Mesendoderm (in vitro differentiated cells): Measurements from ENCODE around the gene ZFP92.

Experiments used
- DNase-seq: peaks from one replicate; pipeline ENCODE4 v3.0.0; 2013
- H2AK5ac ChIP-seq: 2 replicates; pipeline ENCODE4 v1.6.1; 2013; ENCODE audit warnings: low read length, inconsistent platforms
- H2BK120ac ChIP-seq: 2 replicates; pipeline ENCODE4 v1.6.1; 2013; ENCODE audit warnings: low read depth, mild to moderate bottlenecking, low read length, moderate library complexity, mixed read lengths
- H2BK15ac ChIP-seq: replicated peaks from 2 replicates; pipeline ENCODE4 v1.6.1; 2013; ENCODE audit warnings: low read depth, mild to moderate bottlenecking, moderate library complexity
- H2BK5ac ChIP-seq: 2 replicates; pipeline ENCODE4 v1.6.1; 2013; ENCODE audit warnings: low read length, inconsistent platforms
- H3K18ac ChIP-seq: 2 replicates; pipeline ENCODE4 v1.6.1; 2013; ENCODE audit warnings: mild to moderate bottlenecking, low read length, mixed read lengths
- H3K23ac ChIP-seq: one replicate; pipeline ENCODE4 v1.6.1; 2013; ENCODE audit warnings: low read length
- H3K27ac ChIP-seq: 2 replicates; pipeline ENCODE4 v1.5.1; 2013; ENCODE audit warnings: low read depth, mild to moderate bottlenecking, inconsistent platforms, low read length, moderate library complexity
- H3K27me3 ChIP-seq: 2 replicates; pipeline ENCODE4 v1.6.1; 2013; ENCODE audit warnings: low read length, control low read depth, mild to moderate bottlenecking, inconsistent platforms; ENCODE audit not compliant: insufficient read depth, poor library complexity
- H3K36me3 ChIP-seq: 2 replicates; pipeline ENCODE4 v1.6.1; 2013; ENCODE audit warnings: low read length, inconsistent platforms; ENCODE audit not compliant: control insufficient read depth, insufficient read depth
- H3K4ac ChIP-seq: one replicate; pipeline ENCODE4 v1.6.1; 2013; ENCODE audit warnings: low read depth, mild to moderate bottlenecking, low read length, moderate library complexity
- H3K4me1 ChIP-seq: 2 replicates; pipeline ENCODE4 v1.6.1; 2013; ENCODE audit warnings: low read depth, low read length, inconsistent platforms; ENCODE audit not compliant: control insufficient read depth
- H3K4me2 ChIP-seq: 2 replicates; pipeline ENCODE4 v1.6.1; 2013; ENCODE audit warnings: low read length
- H3K4me3 ChIP-seq: 2 replicates; pipeline ENCODE4 v1.5.1; 2013; ENCODE audit warnings: mild to moderate bottlenecking, low read length
- H3K56ac ChIP-seq: one replicate; pipeline ENCODE4 v1.6.1; 2013; ENCODE audit warnings: low read length
- H3K79me1 ChIP-seq: 2 replicates; pipeline ENCODE4 v1.6.1; 2013; ENCODE audit warnings: low read length, inconsistent platforms
- H3K79me2 ChIP-seq: 2 replicates; pipeline ENCODE4 v1.6.1; 2013; ENCODE audit warnings: mild to moderate bottlenecking, low read length; ENCODE audit not compliant: control insufficient read depth, insufficient read depth
- H3K9ac ChIP-seq: 2 replicates; pipeline ENCODE4 v1.6.1; 2013; ENCODE audit warnings: low read length, inconsistent platforms
- H4K5ac ChIP-seq: one replicate; pipeline ENCODE4 v1.6.1; 2013; ENCODE audit warnings: low read length
- H4K8ac ChIP-seq: one replicate; pipeline ENCODE4 v1.6.1; 2013; ENCODE audit warnings: low read depth, mild to moderate bottlenecking, control low read depth, low read length, moderate library complexity
- WGBS: extraction: QIAGEN DNeasy Blood & Tissue Kit; methylation state at CpG from one replicate; pipeline ENCODE4 v1.1.7; 2013; ENCODE audit warnings: low lambda C conversion rate, missing lambda C conversion rate; ENCODE audit not compliant: insufficient coverage; ENCODE audit errors: extremely low coverage; 5-methylcytosine and 5-hydroxymethylcytosine counted together

ZFP92 gene

DNA sequence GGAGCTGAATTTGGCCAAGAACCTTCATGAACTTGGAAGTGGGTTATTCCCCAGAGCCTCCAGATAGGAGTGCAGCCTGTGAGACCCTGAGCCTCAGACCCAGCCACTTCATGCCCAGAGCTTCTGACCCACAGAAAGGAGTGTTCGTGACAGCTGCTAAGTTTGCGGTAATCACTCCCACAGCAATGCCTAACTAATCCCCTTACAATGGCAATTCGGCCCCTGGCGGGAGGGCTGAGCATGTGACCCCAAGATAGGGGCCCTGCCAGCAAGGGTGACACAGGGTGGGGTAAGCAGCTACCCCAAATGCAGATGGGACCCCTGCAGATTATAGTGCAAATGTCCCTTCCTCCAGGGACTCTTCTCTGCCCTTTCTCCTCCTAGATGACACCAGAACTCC, 32.7 kb upstream of the ZFP92 start:
- Histone ChIP-seq H2BK15ac (no peak overlapping the region), H3K27me3 (no peaks in the 10 kb centered on the region), H2AK5ac (no peak overlapping the region), H3K4me3 (no peak overlapping the region), H3K4ac (no peak overlapping the region), H3K36me3 (no peaks in the 10 kb centered on the region), H2BK5ac (no peak overlapping the region), H4K5ac (no peak overlapping the region), H3K18ac (no peak overlapping the region), H3K9ac (no peak overlapping the region), H3K4me2 (no peak overlapping the region), H2BK120ac (no peak overlapping the region), H4K8ac (no peak overlapping the region), H3K27ac (no peak overlapping the region), H3K23ac (no peak overlapping the region), H3K79me1 (no peaks in the 10 kb centered on the region), H3K4me1 (no peaks in the 10 kb centered on the region), H3K79me2 (no peaks in the 10 kb centered on the region), H3K56ac (no peak overlapping the region)
- no peak for DNase-seq
- WGBS, result no CpG with 5 or more reads among the region's 4 CpGs

DNA sequence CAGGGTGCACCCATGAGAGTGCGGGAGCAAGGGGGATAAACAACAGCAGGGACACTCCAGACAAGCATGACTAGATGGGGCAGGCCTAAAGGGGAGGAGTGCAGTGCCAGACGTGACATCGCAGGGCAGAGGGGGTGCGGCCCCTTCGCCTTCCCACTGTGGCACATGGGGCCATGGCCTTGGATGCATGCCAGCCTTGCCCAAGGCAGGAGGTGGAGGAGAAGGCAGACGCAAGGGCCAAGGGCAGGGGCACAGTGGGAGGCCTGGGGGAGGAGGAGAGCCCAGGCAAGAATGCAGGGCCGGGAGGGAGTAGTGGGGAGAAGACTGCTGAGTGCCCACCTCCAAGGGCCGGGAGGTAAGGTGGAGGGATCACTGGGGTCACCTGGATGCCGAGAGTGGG, 31.8 kb upstream of the ZFP92 start:
- no peak overlapping the region for H3K9ac ChIP-seq
- no peaks in the 10 kb centered on the region for H3K36me3 ChIP-seq
- no peak overlapping the region for H3K4me2 ChIP-seq
- H3K79me2 ChIP-seq, result no peaks in the 10 kb centered on the region
- no peak overlapping the region for H3K23ac ChIP-seq
- no peak for DNase-seq
- H3K79me1 ChIP-seq, result no peaks in the 10 kb centered on the region
- H3K4me1 ChIP-seq, result no peaks in the 10 kb centered on the region
- H2BK15ac ChIP-seq, result no peak overlapping the region
- no peaks in the 10 kb centered on the region for H3K27me3 ChIP-seq
- H3K4ac ChIP-seq, result no peak overlapping the region
- H2AK5ac ChIP-seq, result no peak overlapping the region
- WGBS, result no CpG with 5 or more reads among the region's 9 CpGs
- no peak overlapping the region for H3K56ac ChIP-seq
- no peak overlapping the region for H2BK5ac ChIP-seq
- no peak overlapping the region for H4K8ac ChIP-seq
- H3K4me3 ChIP-seq, result no peak overlapping the region
- no peak overlapping the region for H3K18ac ChIP-seq
- H3K27ac ChIP-seq, result no peak overlapping the region
- H2BK120ac ChIP-seq, result no peak overlapping the region
- no peak overlapping the region for H4K5ac ChIP-seq

DNA sequence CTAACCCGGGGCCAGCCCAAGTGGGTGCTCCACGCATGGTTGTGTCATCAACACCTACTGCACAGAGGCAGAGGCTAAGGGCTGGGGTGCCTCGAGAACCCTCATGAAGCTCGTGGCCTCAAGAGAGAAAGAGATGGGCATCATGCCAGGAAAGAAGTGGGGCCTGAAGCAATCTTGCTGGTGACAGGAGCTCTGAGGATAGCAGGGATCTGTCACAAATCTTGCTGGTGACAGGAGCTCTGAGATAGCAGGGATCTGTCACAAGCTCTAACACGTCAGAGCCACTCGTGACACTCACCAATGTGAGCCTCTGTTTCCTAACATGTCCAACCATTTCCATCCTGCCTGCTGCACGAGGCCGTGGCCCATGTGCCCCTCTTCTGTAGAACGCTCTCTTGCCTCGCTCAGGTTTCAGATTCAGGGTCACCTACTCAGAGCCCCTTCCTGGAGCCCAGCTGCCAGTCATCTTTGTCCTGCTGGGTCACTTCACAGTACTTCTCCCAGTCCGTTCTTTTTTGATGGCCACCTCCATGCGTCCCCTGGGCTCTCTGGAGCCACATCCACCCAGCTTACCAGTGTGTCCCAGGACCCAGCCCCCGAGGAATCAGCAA, 31.2 kb upstream of the ZFP92 start:
- no peak for DNase-seq
- no peak overlapping the region for H2BK120ac ChIP-seq
- H3K18ac ChIP-seq, result no peak overlapping the region
- no peak overlapping the region for H2AK5ac ChIP-seq
- H3K56ac ChIP-seq, result no peak overlapping the region
- no peak overlapping the region for H3K23ac ChIP-seq
- no peak overlapping the region for H3K9ac ChIP-seq
- no peak overlapping the region for H4K5ac ChIP-seq
- H3K27me3 ChIP-seq, result no peaks in the 10 kb centered on the region
- H3K4me2 ChIP-seq, result no peak overlapping the region
- H3K4me1 ChIP-seq, result no peaks in the 10 kb centered on the region
- no peak overlapping the region for H2BK15ac ChIP-seq
- no peaks in the 10 kb centered on the region for H3K79me1 ChIP-seq
- no peak overlapping the region for H2BK5ac ChIP-seq
- WGBS, result no CpG with 5 or more reads among the region's 13 CpGs
- H3K36me3 ChIP-seq, result no peaks in the 10 kb centered on the region
- no peaks in the 10 kb centered on the region for H3K79me2 ChIP-seq
- no peak overlapping the region for H3K27ac ChIP-seq
- no peak overlapping the region for H3K4me3 ChIP-seq
- H4K8ac ChIP-seq, result no peak overlapping the region
- H3K4ac ChIP-seq, result no peak overlapping the region

GRCh38 chrX:153380691-153381090, 30.6 kb upstream of the ZFP92 start:
- H3K79me1 ChIP-seq, result no peaks in the 10 kb centered on the region
- no peak overlapping the region for H2BK5ac ChIP-seq
- DNase-seq, result no peak
- no CpG with 5 or more reads among the region's 9 CpGs for WGBS
- H2AK5ac ChIP-seq, result no peak overlapping the region
- no peaks in the 10 kb centered on the region for H3K4me1 ChIP-seq
- H3K18ac ChIP-seq, result no peak overlapping the region
- H3K9ac ChIP-seq, result no peak overlapping the region
- no peak overlapping the region for H4K5ac ChIP-seq
- no peak overlapping the region for H3K23ac ChIP-seq
- no peak overlapping the region for H3K4ac ChIP-seq
- no peak overlapping the region for H2BK120ac ChIP-seq
- H3K27ac ChIP-seq, result no peak overlapping the region
- H3K27me3 ChIP-seq, result no peaks in the 10 kb centered on the region
- H3K4me3 ChIP-seq, result no peak overlapping the region
- H2BK15ac ChIP-seq, result no peak overlapping the region
- no peak overlapping the region for H3K56ac ChIP-seq
- H3K4me2 ChIP-seq, result no peak overlapping the region
- no peaks in the 10 kb centered on the region for H3K36me3 ChIP-seq
- H3K79me2 ChIP-seq, result no peaks in the 10 kb centered on the region
- no peak overlapping the region for H4K8ac ChIP-seq

GRCh38 chrX:153381684-153382532, 29.4 kb upstream of the ZFP92 start:
- Histone ChIP-seq H3K4me2 (no peak overlapping the region), H3K9ac (no peak overlapping the region), H2BK120ac (no peak overlapping the region), H2AK5ac (no peak overlapping the region), H2BK15ac (no peak overlapping the region), H3K4ac (no peak overlapping the region), H3K56ac (no peak overlapping the region), H3K27me3 (no peaks in the 10 kb centered on the region), H4K5ac (no peak overlapping the region), H3K79me2 (no peaks in the 10 kb centered on the region), H3K4me1 (no peaks in the 10 kb centered on the region), H3K4me3 (no peak overlapping the region), H3K23ac (no peak overlapping the region), H3K27ac (no peak overlapping the region), H4K8ac (no peak overlapping the region), H2BK5ac (no peak overlapping the region), H3K79me1 (no peaks in the 10 kb centered on the region), H3K18ac (no peak overlapping the region), H3K36me3 (no peaks in the 10 kb centered on the region)
- WGBS, result no CpG with 5 or more reads among the region's 12 CpGs
- peak; percentile 63 for DNase-seq
